Cortex of kidney (tissue), 1 donor: ENCODE measurements around the gene C1orf21.

ENCODE experiments used
- DNase-seq: peaks from one replicate; lab custom pipeline; 2025; lab: John Stamatoyannopoulos, UW

The C1orf21 gene

DNA sequence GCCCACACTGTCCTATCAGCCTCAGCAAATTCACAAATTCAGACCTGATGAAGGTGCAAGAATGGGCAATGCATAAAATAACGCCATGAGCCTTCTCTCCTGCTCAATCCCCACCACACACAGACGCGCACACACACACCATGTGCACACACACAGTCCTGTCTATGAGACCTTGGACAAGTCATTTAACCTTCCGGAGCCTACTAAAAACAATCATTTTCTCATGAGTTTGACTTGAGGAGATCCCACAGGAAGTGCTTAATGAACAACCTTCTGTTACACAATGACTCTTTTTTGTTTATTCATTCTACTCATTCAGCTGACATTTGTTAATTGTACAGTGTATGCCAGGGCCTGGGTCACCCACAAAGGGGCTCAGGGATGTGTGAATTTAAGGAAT, 242.4 kb downstream of the C1orf21 start:
- DNase-seq: no peak

DNA sequence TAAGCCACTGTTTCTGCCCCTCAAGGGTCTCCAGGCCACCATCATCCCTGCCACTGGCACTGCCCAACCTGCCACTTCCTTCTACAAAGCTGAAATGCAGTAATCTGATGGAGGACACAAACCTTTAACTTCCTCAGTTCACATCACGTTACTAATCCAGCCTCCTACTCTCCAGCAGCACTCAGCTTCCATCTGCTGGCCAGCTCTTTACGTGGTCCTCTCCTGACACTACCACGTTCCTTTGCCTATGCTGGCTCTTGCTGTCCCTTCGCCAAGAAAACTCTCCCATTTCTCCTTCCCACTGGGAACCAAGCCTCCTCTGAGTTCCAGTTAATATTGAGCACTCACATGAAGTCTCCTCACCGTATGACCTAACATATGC, 243.8 kb downstream of the C1orf21 start:
- no peak for DNase-seq

DNA sequence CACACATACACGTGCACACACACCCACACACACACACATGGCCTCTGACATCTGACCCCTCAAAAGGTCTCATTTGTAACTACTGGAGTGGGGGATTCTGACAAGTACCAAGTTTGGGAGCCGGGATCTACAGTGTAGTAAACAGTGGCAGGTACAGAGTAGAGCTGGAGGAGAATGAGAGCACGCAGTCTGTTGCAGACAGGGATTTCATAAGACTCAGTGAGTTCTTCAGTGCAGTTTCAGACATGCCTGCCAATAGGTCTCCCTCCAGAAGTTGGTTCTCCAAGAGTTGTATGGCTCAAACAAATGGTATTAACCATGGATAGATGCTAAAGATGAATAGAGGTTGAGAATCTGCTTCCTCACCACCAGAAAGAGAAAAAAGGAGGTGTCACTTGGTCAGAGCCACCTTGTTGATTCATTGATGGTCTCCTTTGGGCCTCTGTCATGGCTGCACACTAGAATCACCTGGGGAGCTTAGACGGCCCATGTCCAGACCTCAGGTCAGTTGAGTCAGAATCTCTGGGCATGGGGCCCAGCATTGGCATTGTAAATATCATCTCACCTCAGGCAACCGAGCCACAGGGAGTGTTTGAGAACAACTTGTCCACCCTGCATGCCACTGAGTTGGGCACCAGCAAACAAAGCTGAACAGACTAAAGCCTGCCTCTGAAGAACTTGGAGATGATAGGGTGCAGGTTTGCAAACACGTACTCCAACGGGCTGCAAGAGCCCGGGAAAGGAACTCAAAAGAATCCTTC, 245.8 kb downstream of the C1orf21 start:
- no peak for DNase-seq

DNA sequence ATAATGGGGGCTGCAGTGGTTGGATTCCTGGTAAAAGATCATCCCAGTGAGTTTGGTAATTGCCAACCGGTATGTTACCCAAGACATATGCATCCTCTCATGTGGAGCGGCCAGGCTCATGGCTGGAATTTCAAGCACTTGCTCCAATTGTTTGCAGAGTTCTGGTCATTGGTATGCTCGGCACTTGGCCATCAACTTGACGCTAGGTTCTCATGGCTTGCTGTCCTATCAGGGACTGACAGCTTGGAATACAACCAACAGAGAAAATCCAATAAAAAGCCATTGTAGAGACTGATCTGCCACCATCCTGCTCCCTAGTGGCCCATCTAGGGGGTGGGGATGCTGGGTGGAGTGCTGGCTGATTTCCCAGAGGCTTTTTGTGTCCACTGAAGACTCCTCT, 247.0 kb downstream of the C1orf21 start:
- DNase-seq: no peak

DNA sequence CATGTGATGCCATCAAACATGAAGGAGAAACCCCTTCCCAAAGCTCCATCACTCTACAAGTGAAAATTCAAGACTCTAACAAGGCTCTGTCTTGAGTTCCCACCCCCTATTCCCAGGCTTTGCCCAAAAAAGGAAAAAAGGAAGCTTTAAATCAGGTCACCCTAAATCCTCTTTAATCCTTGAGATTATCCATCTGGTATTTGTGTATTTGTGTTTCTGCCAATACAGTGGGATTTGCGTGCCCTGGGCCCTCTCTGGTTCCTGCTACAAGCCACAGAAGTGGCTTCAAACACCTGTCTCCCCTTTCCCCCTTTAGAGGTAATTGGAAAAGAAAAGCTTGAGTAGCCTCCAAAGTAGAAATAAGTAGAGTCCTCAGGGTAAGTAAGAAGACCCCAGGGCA, 247.5 kb downstream of the C1orf21 start:
- no peak for DNase-seq

DNA sequence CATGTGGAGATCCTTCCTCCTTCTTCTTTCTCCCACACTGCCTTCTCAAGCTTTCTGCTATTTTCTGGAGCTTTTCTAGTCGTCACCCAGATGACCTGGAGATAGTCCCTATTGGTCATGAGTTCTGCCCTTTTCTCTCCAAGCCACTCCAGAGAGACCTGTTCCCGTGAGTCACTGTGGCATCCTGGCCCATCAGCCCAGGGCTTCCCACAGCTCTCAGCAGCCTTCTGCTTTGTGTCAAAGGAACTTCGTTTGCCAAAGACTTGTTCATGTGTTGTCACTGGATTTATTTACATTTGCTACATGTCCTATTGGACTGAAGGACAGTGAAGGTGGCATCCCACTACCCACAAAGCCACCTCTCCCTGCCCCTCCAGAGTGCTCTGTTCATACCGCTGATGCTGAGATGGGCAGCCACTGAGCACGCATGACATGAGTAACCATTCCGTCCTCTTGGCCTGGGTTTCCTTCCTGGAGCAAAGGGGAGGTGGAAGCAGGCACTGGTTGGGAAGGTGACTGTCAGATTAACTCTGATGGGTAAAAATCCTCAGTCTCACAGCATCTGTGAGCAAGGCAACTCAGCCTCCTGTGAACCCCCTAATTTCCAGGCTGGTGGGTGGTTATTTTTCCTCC, 248.6 kb downstream of the C1orf21 start:
- no peak for DNase-seq

DNA sequence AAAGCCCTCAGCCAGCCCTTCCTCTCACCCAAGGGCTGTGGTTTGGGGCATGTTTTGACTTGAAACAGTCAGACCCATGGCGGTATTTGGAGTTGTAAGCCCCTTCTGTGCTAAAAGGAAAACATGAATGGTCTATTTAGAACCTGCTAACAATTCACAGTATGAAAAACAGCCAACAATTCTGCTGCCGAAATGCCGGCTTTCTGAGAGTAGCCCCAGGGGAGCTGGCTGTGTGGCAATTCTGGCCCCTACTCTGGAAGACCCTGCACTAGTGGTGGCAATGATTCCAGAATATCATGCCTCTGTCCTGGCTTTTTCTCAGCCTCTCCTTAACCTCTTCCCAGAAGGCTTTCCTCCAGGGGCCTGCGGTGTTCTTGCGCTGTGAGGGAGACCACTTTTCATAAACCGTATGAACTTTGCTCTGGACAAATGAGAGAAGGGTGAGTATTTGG, 249.2 kb downstream of the C1orf21 start:
- DNase-seq: no peak

DNA sequence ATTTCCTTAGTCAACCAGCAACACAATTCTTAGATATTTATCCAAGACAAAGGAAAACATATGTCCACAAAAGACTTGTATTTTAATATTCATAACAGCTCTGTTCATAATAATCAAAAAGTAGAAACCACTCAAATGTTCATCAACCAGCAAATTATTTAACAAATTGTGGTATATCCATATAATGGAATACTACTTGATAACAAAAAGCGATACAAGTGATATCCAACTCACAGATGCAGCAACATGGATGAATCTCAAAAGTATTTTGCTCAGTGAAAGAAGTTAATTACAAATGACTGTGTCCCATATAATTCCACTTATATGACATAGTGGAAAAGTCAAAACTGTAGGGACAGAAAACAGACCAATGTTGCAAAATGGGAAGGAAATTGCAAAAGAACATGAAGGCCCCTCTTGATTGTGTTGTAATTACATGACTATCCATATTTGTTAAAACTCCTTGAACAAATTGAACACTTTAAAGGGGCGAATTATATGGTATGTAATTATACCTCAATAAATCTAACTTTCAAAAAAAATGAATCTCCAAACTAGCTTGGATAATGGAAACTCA, 250.9 kb downstream of the C1orf21 start:
- no peak for DNase-seq

DNA sequence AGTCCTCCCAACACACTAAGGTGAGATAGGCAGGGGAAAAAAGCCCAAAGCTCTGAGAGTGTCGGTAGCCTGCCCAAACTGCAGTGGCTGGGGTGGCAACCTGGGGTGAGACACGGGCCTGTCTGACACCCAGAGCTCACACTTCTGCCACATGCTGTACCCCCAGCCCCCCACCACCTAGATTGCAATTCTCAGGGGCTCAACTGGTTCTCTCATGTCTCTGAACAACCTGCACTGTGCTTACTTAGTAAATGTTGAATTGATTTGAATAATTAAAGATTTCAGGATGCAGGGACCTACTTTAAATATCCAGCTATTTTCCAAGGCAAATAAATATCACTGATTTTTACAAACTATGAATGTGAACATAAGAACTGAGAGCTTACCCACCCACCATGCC, 252.4 kb downstream of the C1orf21 start:
- no peak for DNase-seq

DNA sequence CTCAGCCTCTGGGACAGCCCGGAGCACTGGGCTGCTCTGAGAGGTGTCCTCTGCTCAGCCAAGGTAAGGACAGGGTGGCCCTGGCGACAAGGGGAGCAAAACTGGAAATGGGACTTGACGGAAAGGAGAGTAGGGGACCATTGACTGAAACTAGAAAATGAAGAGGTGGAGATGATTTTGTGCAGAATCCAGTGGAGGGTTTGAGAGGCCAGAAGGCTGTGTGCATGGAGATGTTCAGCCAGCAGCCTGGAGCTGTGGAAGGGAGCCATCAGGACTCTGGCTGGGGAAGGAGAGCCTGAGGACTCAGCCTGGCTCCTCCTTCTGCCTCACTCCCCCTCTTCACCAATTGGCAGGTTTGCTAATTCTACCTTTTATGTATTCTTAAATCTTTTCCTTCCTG, 253.7 kb downstream of the C1orf21 start:
- no peak for DNase-seq

DNA sequence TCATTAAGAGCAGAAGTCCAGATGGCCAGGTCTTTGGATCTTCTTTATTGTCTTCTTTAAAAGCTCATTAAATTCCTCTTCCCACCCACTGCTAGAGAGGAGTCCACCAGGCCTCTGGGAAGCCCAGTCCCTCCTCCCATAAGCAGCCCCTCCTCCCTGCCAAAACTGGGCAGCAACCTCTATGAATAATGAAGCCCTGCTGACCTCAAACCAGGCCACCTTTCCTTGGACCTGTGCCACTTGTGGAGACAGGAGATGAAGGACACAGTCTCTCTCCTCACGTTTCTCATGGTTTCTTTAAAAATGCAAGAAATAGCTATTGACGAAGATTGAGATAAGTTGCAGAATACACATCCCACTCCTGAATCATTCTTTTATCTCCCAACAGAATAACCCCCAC, 255.1 kb downstream of the C1orf21 start:
- no peak for DNase-seq

DNA sequence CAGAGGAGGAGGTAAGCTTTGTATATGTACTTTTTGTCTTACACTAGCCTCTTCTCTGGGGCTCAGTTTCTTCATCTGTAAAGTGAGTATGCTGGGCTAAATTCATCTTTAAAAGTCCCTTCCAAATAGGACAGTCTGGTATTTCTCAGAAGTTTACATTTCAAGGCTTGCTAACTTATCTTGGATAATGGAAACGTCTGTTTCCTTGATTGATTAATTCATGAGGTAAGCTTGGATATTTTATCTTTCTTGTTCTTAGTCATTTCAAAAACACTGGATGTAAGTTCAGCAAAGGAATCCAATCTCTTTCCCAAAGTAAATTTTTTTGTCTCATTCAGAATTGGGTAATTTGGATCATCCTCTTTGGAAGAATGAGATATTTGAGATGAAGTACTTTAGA, 256.8 kb downstream of the C1orf21 start:
- DNase-seq: no peak

DNA sequence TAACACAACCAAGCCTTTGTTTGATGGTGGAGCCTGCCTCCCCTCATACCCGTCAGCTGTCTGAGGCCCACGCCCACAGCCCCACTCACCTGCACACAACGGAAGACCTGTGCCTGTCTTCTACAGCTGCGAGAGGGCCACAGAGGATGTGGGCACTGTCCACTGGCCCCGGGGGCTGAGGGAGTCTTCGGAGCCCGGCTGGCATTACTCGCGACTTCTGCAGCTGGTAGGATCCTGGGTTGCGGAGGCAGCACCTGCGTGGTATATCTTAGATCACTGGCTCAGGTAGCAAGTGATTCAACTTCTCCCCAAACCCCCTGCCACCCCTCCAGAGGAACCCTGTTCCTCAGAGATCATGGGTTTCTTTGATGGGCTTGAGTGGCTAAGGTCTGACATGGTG, 257.9 kb downstream of the C1orf21 start:
- no peak for DNase-seq

DNA sequence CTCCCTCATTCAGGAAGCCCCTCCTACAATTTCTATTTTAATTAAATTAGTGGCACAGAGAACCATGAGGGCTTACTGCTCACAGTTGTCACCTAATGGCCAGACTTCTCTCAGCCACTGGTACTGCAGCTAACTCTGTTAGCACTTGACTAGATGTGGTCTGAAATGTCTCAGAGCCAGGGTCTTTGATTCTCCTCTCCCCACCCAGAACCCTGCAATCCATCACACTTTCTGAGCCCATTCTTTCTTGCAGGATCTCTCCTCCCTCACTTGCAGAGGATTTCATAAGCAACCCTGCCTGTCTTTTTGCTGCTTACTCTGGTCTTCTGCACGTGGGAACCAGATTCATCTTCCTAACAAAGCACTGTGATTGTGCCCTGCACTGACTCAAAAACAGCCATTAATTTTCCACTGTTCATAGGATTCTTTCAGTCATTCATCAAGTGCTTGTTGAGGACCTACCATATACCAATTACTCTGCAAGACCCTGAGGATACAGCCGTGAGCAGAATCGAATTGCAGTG, 259.4 kb downstream of the C1orf21 start:
- DNase-seq: no peak

DNA sequence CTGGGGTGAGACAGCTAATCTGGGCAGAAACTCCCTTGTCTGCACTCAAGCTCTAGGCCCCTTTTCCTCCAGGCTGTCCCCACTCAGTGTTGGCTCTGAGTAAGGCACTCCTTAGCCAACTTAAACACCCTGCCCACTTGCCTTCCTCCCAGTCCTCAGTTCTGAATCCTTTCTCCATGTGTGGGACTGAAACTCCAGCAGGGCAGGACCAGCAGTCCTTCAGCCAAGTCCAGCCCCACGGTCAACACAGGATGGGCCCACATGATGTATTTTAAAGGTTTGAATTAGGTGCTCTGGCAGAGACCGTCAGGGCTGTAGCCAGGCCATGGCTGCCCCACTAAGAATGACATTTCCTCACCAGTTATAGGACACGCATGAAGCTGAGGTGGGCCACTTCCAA, 260.0 kb downstream of the C1orf21 start:
- DNase-seq: no peak

DNA sequence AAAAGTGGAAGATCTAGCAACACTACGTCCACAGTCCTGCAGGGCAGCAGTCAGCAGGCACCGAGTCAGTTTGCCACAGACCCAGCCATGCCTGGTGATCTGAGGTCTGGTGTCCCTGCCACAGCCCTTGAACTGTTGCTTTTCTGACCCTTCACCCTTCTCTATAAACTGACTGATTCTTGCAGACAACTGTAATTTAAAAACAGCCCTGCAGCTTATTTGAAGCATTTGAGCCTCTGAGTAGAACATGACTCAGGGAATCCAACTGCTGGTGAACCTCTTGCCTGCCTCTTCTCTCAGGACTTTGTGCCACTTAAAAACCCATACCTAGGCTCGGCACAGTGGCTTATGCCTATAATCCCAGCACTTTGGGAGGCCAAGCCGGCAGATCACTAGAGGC, 260.6 kb downstream of the C1orf21 start:
- no peak for DNase-seq

DNA sequence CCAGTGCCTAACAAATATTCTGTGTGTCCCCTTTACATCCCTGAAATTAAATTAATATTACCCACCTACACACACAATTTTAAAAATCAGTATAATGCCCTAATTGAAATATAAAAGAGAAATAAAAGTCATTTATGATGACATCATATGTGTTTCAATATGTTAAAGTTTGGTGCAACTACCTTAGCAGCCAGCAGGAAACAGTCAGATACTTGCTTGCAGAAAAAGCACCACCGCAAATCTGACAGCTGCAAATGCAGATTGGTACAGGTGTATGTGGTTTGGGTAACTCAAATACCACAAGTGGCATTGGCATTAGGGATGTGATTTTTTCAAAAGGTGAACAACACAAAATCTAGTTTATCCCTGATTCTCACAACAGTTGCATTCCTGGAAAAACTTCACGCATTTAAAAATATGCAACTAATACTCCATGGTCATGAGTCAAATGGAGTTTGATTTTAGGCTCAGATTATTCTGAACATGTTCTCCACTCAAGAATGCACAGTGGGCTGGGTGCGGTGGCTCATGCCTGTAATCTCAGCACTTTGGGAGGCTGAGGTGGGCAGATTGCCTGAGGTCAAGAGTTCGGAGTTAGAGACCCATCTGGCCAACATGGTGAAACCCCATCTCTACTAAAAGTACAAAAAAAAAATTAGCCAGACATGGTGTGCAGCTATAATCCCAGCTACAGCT, 261.5 kb downstream of the C1orf21 start:
- no peak for DNase-seq

DNA sequence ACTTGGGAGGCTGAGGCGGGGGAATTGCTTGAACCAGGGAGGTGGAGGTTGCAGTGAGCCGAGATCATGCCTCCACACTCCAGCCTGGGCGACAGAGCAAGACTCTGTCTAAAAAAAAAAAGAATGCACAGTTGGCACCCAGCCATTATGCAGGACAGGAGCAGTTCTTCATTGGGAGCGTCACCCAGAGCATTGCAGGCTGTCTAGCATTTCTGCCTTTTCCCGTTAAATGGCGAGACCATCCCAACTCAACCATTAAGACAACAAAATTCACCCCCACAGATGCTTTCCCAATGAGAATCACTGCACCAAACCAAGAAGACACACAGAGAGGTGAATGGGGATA, 262.0 kb downstream of the C1orf21 start:
- no peak for DNase-seq

DNA sequence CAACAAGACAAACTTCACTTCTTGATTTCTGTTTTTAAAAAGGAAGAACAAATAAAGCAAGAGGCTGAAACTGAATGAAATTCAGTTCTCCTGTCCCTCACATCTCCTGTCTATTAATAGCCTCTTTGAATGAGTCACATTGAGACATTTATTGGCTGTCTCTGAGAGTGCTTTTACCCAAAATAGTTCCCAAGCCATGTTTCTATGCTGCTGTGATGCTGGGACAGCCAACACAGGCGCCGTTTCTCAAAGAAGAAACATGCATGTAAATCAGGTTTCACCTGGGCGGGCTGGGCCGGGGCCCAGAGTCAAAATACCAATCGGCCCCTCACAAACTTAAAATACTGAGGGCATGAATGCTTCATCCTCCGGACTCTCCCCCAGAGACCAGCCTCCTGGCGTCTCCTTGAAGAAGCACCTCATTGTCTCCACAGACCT, 262.6 kb downstream of the C1orf21 start:
- DNase-seq: no peak

DNA sequence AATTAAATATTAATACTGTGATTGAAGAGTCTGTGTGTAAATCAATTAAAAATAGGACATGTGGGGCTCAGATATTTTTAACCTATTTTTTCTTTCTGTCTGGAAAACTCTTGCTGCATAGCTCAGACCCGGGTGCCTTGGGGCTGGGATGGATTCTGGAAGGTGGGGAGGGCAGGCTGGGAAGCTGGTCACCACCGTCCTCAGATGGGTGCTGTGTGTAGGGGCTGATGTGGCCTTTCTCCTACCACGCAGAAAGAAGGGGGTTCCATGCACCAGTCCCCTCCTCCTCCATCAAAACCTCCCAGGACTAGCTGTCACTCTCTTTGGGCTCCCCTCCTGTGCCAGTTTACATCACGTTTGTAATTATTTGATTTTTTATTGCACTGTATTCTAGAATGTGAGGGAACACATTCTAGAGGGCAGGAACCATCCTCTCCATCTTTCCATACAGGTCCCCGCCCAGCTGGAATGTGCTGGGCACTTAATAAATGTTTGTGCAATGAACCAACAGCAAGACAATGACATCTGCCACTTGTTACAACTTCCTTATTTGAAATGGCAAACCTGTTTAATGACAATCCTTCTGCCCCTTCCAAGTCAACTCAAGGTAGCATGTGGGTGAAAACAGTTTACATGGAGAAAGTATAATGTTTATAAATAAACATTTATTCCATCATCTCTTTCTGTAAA, 263.5 kb downstream of the C1orf21 start:
- DNase-seq: no peak

DNA sequence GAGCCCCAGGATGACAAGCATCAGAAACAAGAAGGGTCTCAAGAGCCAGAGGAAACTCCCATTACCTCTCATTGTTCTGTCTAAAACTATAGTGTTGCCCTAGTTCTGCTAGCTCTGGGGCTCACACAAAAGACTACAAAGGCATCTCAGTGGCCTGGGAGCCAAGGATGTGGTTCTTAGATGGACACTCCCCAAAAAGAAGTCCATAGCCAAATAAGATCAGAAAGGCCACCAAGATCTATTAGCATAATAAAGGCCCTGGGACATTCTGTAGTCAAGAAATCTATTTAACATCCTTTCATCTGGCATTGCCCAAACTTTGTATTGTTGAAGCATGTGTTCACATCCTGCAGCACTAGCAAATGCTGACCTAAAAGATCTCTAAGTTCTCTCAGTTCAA, 268.4 kb downstream of the C1orf21 start:
- DNase-seq: no peak

DNA sequence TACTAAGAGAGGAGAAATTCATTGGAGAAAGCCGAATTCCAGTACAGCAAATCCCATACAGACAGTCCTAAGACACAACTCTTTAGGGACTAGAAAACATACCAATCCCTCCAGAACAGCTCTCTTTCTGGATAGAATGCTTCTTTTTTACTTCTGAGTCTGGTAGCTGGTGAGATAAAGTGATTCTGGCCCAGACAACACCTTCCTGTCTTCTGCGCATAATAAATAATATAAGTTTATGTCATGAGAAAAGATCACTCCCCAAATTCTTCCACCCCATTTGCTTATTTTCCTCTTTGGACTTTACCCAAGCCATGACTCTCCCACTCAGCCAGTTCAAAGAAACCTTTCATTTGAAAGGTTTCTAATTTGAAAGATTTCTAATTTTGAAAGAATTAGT, 269.4 kb downstream of the C1orf21 start:
- no peak for DNase-seq
